GM15510 (cell line): ENCODE results near the gene RCBTB1.

ENCODE experiments used
- POLR2A ChIP-seq: IDR thresholded peaks from 3 replicates; pipeline ENCODE4 v1.6.1; 2011; ENCODE audit warnings: borderline replicate concordance; ENCODE audit not compliant: insufficient read length; ENCODE audit errors: extremely low read depth

Gene RCBTB1

DNA sequence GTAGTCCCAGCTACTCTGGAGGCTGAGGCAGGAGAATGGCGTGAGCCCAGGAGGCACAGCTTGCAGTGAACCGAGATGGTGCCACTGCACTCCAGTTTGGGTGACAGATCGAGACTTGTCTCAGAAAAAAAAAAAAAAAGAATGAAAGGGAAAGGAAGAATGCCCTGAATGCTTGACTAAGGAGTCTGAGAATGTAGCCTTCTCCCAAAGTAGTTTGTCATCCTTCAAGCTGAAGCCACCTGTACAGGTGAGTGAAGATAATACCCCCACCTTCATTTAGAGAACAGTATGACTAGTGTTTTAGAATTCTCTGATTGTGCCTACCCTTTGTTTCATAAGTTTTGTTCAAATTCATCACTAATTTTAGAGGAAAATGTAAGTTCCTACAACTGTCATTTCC lies 5.9 kb downstream of the RCBTB1 start:
- no peak for TF ChIP-seq POLR2A

- TF ChIP-seq POLR2A: no peak
Observed at GRCh38 chr13:49571299-49572240, 13.8 kb downstream of the RCBTB1 start.

- no peak for TF ChIP-seq POLR2A
Observed at GRCh38 chr13:49569993-49570689, 15.2 kb downstream of the RCBTB1 start.

DNA sequence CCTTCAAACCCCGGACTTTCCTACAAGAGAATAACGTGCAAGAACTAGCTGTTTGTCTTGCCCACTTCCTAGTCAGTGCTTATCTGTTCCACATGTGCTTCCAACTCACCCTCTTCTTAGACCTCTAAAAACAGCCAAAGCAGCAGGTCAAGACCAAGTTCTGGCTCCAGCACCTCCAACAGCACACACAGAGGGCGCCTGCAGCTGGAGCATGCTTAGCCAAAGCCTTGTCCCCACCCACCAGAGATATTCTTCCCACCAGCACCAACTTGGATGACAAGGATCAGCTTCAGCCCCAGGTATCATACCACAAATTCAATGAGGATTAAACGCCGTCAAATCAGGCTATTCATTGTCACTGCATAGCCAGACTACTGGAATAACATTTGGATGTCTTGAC lies 17.9 kb downstream of the RCBTB1 start:
- no peak for TF ChIP-seq POLR2A

GRCh38 chr13:49566461-49566860 lies 18.9 kb downstream of the RCBTB1 start:
- no peak for TF ChIP-seq POLR2A

GRCh38 chr13:49563516-49563915 lies 21.8 kb downstream of the RCBTB1 start:
- no peak for TF ChIP-seq POLR2A

DNA sequence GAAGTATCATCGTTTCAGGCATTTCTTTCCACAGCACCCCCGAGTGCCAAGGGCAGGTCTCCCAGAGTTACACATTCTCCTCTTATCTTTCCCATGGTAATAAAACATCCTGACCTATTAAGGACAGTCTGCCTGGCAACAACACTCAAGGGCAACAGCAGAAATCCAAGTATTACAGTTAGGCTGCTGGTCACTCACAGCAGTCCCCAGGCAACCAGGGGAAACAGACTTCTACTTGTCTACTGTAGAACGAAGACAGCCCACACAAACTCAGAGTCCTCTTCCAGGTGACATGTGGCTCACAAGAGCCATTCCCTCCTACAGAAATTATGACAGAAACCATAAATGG lies 24.3 kb downstream of the RCBTB1 start:
- no peak for TF ChIP-seq POLR2A

GRCh38 chr13:49560270-49561061 lies 24.9 kb downstream of the RCBTB1 start:
- TF ChIP-seq POLR2A: no peak

DNA sequence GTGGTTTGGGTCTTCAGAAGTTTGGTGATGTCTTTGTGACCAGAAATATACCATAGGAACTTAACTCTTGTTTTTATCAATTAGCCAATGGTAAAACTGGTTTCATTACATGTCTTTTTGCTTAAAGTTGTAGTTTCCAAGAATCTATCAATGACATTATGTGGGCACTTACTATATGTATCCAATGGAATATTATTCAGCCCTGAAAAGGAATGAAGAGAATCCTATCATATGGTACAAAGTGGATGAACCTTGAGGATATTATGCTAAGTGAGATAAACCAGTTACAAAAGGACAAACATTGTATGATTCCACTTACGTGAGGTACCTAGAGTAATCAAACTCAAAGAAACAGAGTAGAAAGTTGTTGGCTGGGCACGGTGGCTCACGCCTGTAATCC lies 26.4 kb downstream of the RCBTB1 start:
- TF ChIP-seq POLR2A: no peak

GRCh38 chr13:49554387-49554786 lies 31.0 kb downstream of the RCBTB1 start:
- TF ChIP-seq POLR2A: no peak

DNA sequence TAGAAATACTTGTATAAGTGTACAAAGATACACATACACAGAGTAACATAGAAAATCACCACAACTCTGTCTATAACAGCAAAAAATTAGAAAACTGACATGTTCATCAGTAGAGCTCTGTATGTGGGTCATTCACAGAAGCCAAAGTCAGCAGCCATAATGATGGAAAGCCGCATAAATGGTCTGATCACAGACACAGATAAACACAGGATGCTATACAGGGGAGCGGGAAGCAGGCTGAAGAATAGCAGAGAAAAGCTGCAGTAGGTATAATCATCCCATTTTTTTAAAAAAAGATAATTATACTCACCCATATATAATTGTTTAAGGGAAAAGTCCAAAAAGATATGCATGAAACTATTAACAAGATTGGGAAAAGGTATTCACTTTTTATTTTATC lies 31.5 kb downstream of the RCBTB1 start:
- TF ChIP-seq POLR2A: no peak

GRCh38 chr13:49550942-49551644 lies 34.3 kb downstream of the RCBTB1 start:
- no peak for TF ChIP-seq POLR2A

- TF ChIP-seq POLR2A: no peak
Observed at GRCh38 chr13:49549289-49549688, 36.1 kb downstream of the RCBTB1 start.

DNA sequence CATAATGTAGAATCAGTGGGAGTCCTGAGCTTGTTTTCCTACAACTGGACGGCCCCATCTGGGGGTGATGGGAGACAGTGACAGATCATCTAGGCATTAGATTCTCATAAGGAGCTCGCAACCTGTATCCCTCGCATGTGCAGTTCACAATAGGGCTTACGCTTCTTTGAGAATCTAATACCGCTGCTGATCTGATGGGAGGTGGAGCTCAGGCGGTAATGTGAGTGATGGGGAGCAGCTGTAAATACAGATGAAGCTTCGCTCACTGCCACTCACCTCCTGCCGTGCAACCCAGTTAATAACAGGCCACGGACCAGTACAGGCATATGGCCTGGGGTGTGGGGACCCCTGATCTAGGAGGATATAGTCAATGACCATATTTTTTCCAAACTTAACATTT lies 38.8 kb downstream of the RCBTB1 start:
- TF ChIP-seq POLR2A: no peak
